K562 (cell line): Measurements from ENCODE around the gene TMBIM4. TPM values are rescaled to one million over a fixed set of nuclear protein-coding genes. Genes with fewer than 3 reads are reported as not detected.

Source experiments
- ATF1 ChIP-seq, 2 experiments: fragments of 450-650 bp in 1 of 2; IDR thresholded peaks; 2 replicates each; pipeline ENCODE4 v1.6.1; 2016; ENCODE audit warnings: missing compliant biosample characterization in 1 of 2, missing genetic modification characterization in 1 of 2
- FOS ChIP-seq: IDR thresholded peaks from 3 replicates; pipeline ENCODE4 v1.6.1; 2011; ENCODE audit not compliant: insufficient read length; ENCODE audit errors: extremely low read depth
- KAT8 ChIP-seq: fragments of 450-650 bp; IDR thresholded peaks from 2 replicates; pipeline ENCODE4 v1.6.1; 2016; ENCODE audit warnings: low read depth, mild to moderate bottlenecking
- NFXL1 ChIP-seq: fragments of 450-650 bp; formaldehyde crosslinking; IDR thresholded peaks from 2 replicates; pipeline ENCODE4 v1.4.0; 2021; ENCODE audit warnings: mild to moderate bottlenecking
- ZNF184 ChIP-seq: sonication (generic); formaldehyde crosslinking; IDR thresholded peaks from 2 replicates; pipeline ENCODE4 v1.5.0; 2020; ENCODE audit warnings: missing genetic modification reagents
- ZNF407 ChIP-seq: fragments of 450-650 bp; IDR thresholded peaks from 2 replicates; pipeline ENCODE4 v1.6.1; 2016; ENCODE audit warnings: low read depth
- polyA plus RNA-seq, 8 experiments: library from polyadenylated mRNA; depleted of rRNA in 4 of 8; stranded (reverse) in 5 of 8; unstranded in 3 of 8; fragments of >200 nt; fragmentation: Nextera tagmentation in 2 of 8; fragmentation: Illumina TruSeq in 1 of 8; extraction: Ambion mirVana in 2 of 8; extraction: Trizol in 1 of 8; gene quantifications; 2 replicates each; pipeline versions ENCODE4 v1.2.1 to v1.2.3, GENCODE V29; 2011 to 2014; ENCODE audit warnings: inconsistent platforms in 1 of 8, missing spikeins in 1 of 8
- total RNA-seq, 7 experiments: library from RNA; depleted of rRNA in 6 of 7; stranded (reverse); fragments of >200 nt in 6 of 7; fragmentation: Illumina TruSeq in 2 of 7; extraction: Trizol in 2 of 7; gene quantifications; 2 replicates each; pipeline versions ENCODE4 v1.2.1 to v1.2.3, GENCODE V29; 2011 to 2021; ENCODE audit warnings: low replicate concordance in 1 of 7
- TF ChIP-seq, protein P1 (sequence below): fragments of 200-800 bp; sonication (Bioruptor generic); IDR thresholded peaks from 2 replicates; pipeline ENCODE4 v1.6.1; 2016; ENCODE audit warnings: missing genetic modification characterization, missing compliant biosample characterization
- TF ChIP-seq, protein P2 (sequence below): fragments of 450-650 bp; conservative IDR thresholded peaks from 2 replicates; pipeline ENCODE4 v1.6.1; 2016; ENCODE audit warnings: missing genetic modification characterization, low read depth, mild to moderate bottlenecking, missing compliant biosample characterization, moderate library complexity

Gene TMBIM4
- total and polyA plus RNA-seq, 9 of the 15 experiments (the other 6 are each of a cell fraction or from before 2014, with no cell fraction given), result 18.6 to 272 (median 50.0) TPM

GRCh38 chr12:66154776-66155175 is 15.0 kb downstream of the TMBIM4 start (continued):
- TF ChIP-seq ZNF407 (no peak), KAT8 (no peak), FOS (no peak), NFXL1 (CRISPR knock-in tag) (no peak), ATF1 (CRISPR knock-in tag; IDR thresholded peaks at IDR 0.05) (no peak), ATF1 (tag; IDR thresholded peaks at IDR 0.05) (no peak), ZNF184 (CRISPR knock-in tag) (no peak)
- TF ChIP-seq, protein P1, sequence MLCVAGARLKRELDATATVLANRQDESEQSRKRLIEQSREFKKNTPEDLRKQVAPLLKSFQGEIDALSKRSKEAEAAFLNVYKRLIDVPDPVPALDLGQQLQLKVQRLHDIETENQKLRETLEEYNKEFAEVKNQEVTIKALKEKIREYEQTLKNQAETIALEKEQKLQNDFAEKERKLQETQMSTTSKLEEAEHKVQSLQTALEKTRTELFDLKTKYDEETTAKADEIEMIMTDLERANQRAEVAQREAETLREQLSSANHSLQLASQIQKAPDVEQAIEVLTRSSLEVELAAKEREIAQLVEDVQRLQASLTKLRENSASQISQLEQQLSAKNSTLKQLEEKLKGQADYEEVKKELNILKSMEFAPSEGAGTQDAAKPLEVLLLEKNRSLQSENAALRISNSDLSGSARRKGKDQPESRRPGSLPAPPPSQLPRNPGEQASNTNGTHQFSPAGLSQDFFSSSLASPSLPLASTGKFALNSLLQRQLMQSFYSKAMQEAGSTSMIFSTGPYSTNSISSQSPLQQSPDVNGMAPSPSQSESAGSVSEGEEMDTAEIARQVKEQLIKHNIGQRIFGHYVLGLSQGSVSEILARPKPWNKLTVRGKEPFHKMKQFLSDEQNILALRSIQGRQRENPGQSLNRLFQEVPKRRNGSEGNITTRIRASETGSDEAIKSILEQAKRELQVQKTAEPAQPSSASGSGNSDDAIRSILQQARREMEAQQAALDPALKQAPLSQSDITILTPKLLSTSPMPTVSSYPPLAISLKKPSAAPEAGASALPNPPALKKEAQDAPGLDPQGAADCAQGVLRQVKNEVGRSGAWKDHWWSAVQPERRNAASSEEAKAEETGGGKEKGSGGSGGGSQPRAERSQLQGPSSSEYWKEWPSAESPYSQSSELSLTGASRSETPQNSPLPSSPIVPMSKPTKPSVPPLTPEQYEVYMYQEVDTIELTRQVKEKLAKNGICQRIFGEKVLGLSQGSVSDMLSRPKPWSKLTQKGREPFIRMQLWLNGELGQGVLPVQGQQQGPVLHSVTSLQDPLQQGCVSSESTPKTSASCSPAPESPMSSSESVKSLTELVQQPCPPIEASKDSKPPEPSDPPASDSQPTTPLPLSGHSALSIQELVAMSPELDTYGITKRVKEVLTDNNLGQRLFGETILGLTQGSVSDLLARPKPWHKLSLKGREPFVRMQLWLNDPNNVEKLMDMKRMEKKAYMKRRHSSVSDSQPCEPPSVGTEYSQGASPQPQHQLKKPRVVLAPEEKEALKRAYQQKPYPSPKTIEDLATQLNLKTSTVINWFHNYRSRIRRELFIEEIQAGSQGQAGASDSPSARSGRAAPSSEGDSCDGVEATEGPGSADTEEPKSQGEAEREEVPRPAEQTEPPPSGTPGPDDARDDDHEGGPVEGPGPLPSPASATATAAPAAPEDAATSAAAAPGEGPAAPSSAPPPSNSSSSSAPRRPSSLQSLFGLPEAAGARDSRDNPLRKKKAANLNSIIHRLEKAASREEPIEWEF (CRISPR knock-in tag), result no peak
- TF ChIP-seq, protein P2, sequence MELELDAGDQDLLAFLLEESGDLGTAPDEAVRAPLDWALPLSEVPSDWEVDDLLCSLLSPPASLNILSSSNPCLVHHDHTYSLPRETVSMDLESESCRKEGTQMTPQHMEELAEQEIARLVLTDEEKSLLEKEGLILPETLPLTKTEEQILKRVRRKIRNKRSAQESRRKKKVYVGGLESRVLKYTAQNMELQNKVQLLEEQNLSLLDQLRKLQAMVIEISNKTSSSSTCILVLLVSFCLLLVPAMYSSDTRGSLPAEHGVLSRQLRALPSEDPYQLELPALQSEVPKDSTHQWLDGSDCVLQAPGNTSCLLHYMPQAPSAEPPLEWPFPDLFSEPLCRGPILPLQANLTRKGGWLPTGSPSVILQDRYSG (tag), result no peak
